Rectal smooth muscle tissue (tissue), 1 donor: ENCODE data around the gene METAP1D.
A peak's percentile ranks its signal among the peaks of the same experiment; 100 is the strongest.

ENCODE experiments used
- H3K27ac ChIP-seq: one replicate; pipeline ENCODE4 v1.7.0; 2013; ENCODE audit warnings: low read depth, low read length, inconsistent platforms
- H3K27me3 ChIP-seq: one replicate; pipeline ENCODE4 v1.7.0; 2013; ENCODE audit warnings: low read length; ENCODE audit not compliant: control insufficient read depth, insufficient read depth
- H3K36me3 ChIP-seq: one replicate; pipeline ENCODE4 v1.7.0; 2013; ENCODE audit warnings: low read length; ENCODE audit not compliant: control insufficient read depth, insufficient read depth
- H3K4me1 ChIP-seq: one replicate; pipeline ENCODE4 v1.7.0; 2013; ENCODE audit warnings: low read length; ENCODE audit not compliant: control insufficient read depth, insufficient read depth
- H3K4me3 ChIP-seq: one replicate; pipeline ENCODE4 v1.7.0; 2013; ENCODE audit warnings: low read length
- H3K9ac ChIP-seq: one replicate; pipeline ENCODE4 v1.7.0; 2013; ENCODE audit warnings: low read length

METAP1D gene

DNA sequence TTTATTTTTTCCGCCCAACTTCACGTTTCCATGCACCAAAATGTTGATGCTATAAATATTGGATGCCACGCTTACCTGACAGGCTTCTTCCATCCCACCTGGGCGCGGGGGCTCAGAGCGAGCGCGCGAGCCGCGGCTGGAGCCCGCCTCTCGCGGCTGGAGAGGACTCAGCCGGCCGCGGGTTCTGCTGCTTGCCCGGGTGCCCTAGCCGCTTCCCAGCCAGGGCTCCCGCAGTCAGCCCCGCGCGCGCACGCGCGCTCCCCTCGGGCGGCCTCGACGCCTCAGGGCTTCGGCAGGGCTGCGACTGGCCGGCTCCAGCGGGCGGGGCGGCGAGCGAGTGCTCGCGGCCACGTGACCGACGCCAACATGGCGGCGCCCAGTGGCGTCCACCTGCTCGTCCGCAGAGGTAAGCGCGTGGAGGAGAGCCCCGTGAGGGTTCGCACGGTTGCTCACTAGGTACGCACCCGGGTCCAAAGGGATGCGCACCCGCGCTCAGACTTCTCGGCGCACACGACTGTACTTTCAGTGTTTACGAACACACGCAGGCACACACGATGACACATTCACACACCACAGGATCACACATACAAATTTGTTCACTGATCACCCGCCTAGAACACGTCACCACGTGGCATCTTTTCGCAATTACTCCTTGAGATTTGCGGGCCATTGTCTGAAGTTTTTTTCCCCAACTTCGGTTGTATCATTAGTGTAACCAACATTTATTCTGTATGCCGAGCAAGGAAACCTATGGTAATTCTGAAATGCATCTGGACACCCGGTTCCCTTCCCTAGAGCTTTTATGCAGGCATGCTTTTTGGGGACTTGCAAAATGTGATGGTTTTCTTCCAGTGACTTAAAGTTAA, at the start of gene METAP1D:
METAP1D (plus strand) TSS at position 350 of the 866 bp plus-strand sequence; CDS start at position 367, 17 bp downstream.
- H3K27me3 ChIP-seq = no peaks in the 10 kb centered on the region
- peak within 1 kb of the TSS; percentile 10 for H3K27ac ChIP-seq
- H3K4me3 ChIP-seq = peak within 1 kb of the TSS; percentile 99

DNA sequence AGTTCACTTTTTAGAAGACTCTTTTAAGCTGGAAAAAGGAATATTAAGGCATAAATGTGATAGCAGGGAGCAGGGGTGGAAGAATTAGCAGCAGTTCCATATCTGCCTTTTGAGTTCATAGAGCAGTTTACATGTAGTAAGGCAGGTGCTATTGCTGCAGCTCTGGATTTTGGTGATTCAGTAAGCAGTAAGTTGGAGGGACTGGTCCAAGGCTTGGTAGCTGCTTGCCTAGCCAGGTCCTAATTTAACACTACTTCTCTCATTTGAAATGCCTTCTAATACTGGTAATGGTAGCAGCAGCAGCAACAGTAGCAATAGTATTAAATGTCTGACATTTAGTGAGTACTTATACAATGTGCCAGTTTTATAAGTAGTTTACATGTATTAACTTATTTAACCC, 47.5 kb upstream of the METAP1D start:
- no peaks in the 10 kb centered on the region for H3K4me1 ChIP-seq
- H3K27ac ChIP-seq = no peak overlapping the region

More for the DNA sequence above, at the start of gene METAP1D:
- H3K4me1 ChIP-seq = peaks cover 5% of the 10 kb centered on the region
- H3K9ac ChIP-seq = no peak within 1 kb of the TSS
- H3K36me3 ChIP-seq = no peaks in the 10 kb centered on the region

DNA sequence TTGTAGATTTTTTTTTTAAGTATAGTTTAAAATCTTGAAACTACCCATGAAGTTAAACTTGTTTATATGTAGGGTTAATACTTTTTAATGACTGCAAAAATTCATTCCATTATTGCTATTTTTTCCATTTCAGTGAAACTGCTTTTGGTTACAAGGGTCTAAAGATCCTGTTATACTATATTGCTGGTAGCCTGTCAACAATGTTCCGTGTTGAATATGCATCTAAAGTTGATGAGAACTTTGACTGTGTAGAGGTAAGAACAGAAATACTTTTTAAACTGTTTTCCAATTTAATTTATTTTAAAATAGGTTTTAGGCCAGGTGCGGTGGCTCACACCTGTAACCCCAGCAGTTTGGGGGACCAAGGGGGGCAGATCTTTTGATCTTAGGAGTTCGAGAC, 47.0 kb upstream of the METAP1D start:
- Histone ChIP-seq H3K9ac (no peak overlapping the region), H3K36me3 (peaks cover 2% of the 10 kb centered on the region), H3K27me3 (no peaks in the 10 kb centered on the region), H3K4me3 (no peak overlapping the region), H3K27ac (no peak overlapping the region), H3K4me1 (no peaks in the 10 kb centered on the region)

More for the DNA sequence above, 47.5 kb upstream of the METAP1D start:
- no peak overlapping the region for H3K4me3 ChIP-seq
- no peaks in the 10 kb centered on the region for H3K27me3 ChIP-seq
- peaks cover 2% of the 10 kb centered on the region for H3K36me3 ChIP-seq
- no peak overlapping the region for H3K9ac ChIP-seq

DNA sequence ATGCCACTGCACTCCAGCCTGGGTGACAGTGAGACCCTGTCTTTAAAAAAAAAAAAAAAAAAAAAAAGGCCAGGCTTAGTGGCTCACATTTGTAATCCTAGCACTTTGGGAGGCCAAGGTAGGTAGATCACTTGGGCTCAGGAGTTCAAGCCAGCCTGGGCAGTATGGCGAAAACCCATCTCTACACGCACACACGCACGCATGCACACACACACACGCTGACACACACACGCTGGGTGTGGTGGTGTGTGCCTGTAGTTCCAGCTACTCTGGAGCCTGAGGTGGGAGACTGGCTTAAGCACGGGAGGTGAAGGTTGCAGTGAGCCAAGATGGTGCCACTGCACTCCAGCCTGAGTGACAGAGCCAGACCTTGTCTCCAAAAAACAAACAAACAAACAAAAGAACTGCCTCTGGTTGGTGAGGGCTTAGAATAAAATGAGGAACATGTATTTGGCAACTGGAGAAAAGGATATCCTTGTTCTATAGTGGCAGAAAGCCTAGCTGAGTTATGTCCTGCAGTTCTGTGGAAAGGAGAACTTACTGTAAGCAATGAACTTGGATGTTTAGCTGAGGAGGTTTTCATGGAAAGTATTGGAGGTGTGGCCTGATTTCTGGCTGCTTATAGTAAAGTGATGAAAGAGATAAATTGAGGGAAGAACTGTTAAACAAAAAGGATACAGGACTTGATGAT, 43.5 kb upstream of the METAP1D start:
- Histone ChIP-seq H3K9ac (no peak overlapping the region), H3K4me1 (peaks cover 4% of the 10 kb centered on the region), H3K27me3 (no peaks in the 10 kb centered on the region), H3K27ac (no peak overlapping the region), H3K36me3 (peaks cover 2% of the 10 kb centered on the region), H3K4me3 (no peak overlapping the region)

DNA sequence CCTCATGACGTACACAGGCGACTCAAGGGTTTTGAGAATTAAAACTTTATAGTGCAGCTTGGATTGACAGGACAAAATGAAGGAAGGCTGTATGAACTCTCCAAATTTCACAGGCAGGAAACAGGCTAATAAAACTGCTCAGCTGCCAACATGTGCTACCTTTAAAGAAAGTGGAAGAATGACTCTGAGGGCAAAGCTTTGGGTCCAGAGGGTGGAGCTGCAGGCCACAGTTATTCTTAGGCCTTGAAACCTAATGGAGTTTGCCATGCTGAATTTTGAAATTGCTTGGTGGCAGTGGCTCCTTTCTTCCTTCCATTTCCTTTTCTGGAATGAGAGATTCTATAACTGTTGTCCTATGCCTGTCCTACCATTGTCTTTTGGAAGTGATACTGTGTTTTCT, 42.7 kb upstream of the METAP1D start:
- Histone ChIP-seq H3K4me3 (no peak overlapping the region), H3K36me3 (peaks cover 2% of the 10 kb centered on the region), H3K4me1 (peaks cover 4% of the 10 kb centered on the region), H3K27me3 (no peaks in the 10 kb centered on the region), H3K27ac (no peak overlapping the region), H3K9ac (no peak overlapping the region)

DNA sequence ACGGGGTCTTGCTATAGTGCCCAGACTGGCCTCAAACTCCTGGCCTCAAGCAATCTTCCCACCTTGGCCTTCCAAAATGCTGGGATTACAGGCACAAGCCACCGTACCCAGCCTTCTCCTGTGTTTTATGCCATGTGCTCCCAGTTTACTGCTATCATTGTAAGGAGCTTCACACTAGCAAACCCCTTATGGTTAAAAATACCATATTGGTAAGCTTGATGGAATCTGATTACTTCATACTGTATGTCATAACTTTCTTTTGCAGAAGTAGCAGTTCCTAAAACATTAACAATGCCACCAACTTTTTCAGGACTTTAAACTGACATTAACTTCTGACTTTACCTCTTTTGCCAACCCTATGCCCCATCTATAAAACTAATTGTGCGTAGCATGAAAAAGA, 41.3 kb upstream of the METAP1D start:
- no peaks in the 10 kb centered on the region for H3K27me3 ChIP-seq
- H3K4me3 ChIP-seq = no peak overlapping the region
- H3K36me3 ChIP-seq = no peaks in the 10 kb centered on the region
- H3K4me1 ChIP-seq = peaks cover 4% of the 10 kb centered on the region
- H3K9ac ChIP-seq = no peak overlapping the region
- H3K27ac ChIP-seq = no peak overlapping the region

DNA sequence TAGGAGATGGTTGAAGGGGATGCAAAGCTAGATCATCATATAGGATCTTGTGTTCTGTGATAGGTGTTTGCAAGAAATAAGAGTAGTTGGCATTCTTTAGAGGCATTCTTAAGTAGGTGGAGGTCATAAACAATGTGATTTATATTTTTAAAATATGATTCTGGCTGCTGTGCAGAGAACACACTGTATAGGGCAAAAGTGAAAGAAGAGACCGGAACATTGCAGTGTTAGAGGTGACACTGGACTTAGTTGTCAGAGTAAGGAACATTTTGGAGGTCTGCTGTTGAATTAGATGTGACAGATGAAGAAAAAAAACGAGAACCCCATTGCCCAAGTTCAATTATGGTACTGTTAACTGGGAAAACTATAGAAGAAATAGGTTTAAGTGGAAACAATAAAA, 39.8 kb upstream of the METAP1D start:
- Histone ChIP-seq H3K27ac (no peak overlapping the region), H3K9ac (no peak overlapping the region), H3K27me3 (no peaks in the 10 kb centered on the region), H3K36me3 (no peaks in the 10 kb centered on the region), H3K4me1 (peaks cover 4% of the 10 kb centered on the region), H3K4me3 (no peak overlapping the region)

DNA sequence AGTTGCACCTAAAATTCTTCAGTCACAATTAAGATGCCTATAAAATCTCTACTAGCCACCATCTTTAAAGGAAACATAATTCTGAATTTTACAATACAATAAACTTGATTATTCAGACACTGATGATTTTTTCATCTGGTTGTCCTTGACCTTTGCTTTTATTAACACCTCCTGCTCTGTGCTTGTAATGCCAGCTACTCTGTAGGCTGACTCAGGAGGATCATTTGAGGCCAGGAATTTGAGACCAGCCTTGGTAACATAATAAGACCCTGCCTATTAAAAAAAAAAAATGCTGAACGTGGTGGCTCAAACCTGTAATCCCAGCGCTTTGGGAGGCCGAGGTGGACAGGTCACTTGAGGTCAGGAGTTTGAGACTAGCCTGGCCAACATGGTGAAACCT, 39.2 kb upstream of the METAP1D start:
- H3K9ac ChIP-seq = no peak overlapping the region
- no peaks in the 10 kb centered on the region for H3K36me3 ChIP-seq
- H3K27me3 ChIP-seq = no peaks in the 10 kb centered on the region
- no peak overlapping the region for H3K27ac ChIP-seq
- H3K4me3 ChIP-seq = no peak overlapping the region
- peaks cover 4% of the 10 kb centered on the region for H3K4me1 ChIP-seq

DNA sequence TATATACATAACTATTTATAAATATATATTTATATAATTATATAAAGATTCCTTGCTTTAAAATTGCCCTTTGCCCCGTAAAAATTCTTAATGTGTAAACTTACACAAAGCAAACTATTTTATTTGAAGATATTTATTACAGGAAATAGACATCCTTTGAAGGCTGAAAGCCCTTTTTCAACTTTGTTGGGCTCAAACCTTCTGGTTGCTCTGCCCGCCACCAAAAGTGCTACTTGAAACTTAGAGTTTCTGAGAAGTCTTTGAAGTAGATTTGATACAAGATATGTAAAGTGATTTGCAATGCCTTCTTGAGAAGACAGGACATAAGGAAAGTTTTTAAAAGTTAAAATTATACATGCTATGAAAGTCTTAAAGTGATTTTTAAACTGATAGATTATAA, 36.6 kb upstream of the METAP1D start:
- Histone ChIP-seq H3K27ac (no peak overlapping the region), H3K4me3 (no peak overlapping the region), H3K9ac (no peak overlapping the region), H3K27me3 (no peaks in the 10 kb centered on the region), H3K4me1 (peaks cover 4% of the 10 kb centered on the region), H3K36me3 (no peaks in the 10 kb centered on the region)

DNA sequence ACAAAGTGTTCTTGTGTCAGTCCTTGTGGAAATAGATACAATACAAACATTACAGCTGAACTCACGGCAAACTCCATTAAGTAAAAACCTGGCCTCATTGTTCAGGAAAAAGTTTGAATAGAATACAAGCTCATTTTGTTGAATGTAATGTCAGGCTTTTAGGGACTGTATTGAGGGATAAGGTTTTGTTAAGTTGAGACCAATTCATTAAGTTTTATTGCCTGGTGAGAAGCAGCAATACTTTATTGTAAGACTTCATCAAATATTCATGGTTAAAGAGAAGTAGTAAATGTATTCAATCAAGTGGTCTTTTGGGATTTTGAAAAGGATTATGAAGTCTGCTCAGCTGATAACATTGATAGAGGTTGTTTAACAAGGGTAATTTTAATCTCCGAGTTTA, 35.4 kb upstream of the METAP1D start:
- Histone ChIP-seq H3K4me3 (no peak overlapping the region), H3K36me3 (no peaks in the 10 kb centered on the region), H3K9ac (no peak overlapping the region), H3K27me3 (no peaks in the 10 kb centered on the region), H3K4me1 (peaks cover 4% of the 10 kb centered on the region), H3K27ac (no peak overlapping the region)

DNA sequence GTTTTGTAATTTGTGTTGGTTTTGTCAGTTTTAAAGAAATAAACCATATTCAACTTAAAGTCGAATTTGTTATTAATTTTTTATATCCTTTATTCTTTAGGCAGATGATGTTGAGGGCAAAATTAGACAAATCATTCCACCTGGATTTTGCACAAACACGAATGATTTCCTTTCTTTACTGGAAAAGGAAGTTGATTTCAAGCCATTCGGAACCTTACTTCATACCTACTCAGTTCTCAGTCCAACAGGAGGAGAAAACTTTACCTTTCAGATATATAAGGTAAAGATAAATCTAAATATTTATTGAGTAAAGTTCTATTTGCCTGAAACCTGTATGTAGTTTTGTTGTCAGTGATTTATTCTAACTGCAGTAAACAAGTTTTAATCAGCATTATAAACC, 34.5 kb upstream of the METAP1D start:
- no peaks in the 10 kb centered on the region for H3K36me3 ChIP-seq
- H3K9ac ChIP-seq = no peak overlapping the region
- H3K4me1 ChIP-seq = no peaks in the 10 kb centered on the region
- no peak overlapping the region for H3K27ac ChIP-seq
- H3K4me3 ChIP-seq = no peak overlapping the region
- no peaks in the 10 kb centered on the region for H3K27me3 ChIP-seq

DNA sequence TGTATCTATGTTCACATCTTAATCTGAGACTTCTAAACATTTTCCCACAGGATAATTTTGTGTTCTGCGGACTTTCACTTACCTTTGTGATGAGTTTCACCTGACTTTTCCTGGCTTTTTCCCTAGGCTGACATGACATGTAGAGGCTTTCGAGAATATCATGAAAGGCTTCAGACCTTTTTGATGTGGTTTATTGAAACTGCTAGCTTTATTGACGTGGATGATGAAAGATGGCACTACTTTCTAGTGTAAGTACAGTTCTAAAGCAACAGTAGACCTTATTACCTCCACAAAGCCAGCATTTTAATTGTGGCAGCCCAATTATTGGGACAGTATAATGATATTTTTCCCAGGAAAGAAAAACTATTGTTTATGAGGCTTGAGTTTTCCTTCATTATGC, 34.1 kb upstream of the METAP1D start:
- Histone ChIP-seq H3K4me1 (no peaks in the 10 kb centered on the region), H3K27me3 (no peaks in the 10 kb centered on the region), H3K4me3 (no peak overlapping the region), H3K27ac (no peak overlapping the region), H3K36me3 (no peaks in the 10 kb centered on the region), H3K9ac (no peak overlapping the region)
